Upper lobe of left lung (tissue), 4 donors: ENCODE results near the gene NCS1.

Source experiments
- EP300 ChIP-seq, 4 donors: sonication (generic); formaldehyde crosslinking; IDR thresholded peaks; one replicate each; pipeline ENCODE4 v1.5.1; 2017; ENCODE audit warnings: antibody characterized with exemption in 4 of 4, control low read depth in 2 of 4
- POLR2A ChIP-seq, 4 donors: fragments of 450-650 bp; IDR thresholded peaks; one replicate each; pipeline ENCODE4 v1.5.1; 2016 to 2017; ENCODE audit warnings: antibody characterized with exemption in 4 of 4, mild to moderate bottlenecking in 2 of 4
- POLR2AphosphoS5 ChIP-seq, 2 donors: sonication (generic); formaldehyde crosslinking; IDR thresholded peaks; one replicate each; pipeline ENCODE4 v1.5.1; 2017; ENCODE audit warnings: antibody characterized with exemption in 2 of 2
- TF ChIP-seq, protein P1 (sequence below), 6 experiments: fragments of 450-650 bp in 4 of 6; fragments of 200-600 bp in 2 of 6; sonication (generic) in 2 of 6; IDR thresholded peaks; one replicate each; pipeline ENCODE4 v1.5.1; 2016 to 2019; ENCODE audit warnings: antibody characterized with exemption in 6 of 6

- TF ChIP-seq, protein P1, sequence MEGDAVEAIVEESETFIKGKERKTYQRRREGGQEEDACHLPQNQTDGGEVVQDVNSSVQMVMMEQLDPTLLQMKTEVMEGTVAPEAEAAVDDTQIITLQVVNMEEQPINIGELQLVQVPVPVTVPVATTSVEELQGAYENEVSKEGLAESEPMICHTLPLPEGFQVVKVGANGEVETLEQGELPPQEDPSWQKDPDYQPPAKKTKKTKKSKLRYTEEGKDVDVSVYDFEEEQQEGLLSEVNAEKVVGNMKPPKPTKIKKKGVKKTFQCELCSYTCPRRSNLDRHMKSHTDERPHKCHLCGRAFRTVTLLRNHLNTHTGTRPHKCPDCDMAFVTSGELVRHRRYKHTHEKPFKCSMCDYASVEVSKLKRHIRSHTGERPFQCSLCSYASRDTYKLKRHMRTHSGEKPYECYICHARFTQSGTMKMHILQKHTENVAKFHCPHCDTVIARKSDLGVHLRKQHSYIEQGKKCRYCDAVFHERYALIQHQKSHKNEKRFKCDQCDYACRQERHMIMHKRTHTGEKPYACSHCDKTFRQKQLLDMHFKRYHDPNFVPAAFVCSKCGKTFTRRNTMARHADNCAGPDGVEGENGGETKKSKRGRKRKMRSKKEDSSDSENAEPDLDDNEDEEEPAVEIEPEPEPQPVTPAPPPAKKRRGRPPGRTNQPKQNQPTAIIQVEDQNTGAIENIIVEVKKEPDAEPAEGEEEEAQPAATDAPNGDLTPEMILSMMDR (IDR thresholded peaks at IDR 0.05), result no peak
- TF ChIP-seq POLR2AphosphoS5 (IDR thresholded peaks at IDR 0.05), result no peak
- TF ChIP-seq EP300 (IDR thresholded peaks at IDR 0.05), result no peak
- TF ChIP-seq POLR2A (IDR thresholded peaks at IDR 0.05), result no peak
These were observed 22.4 kb upstream of the NCS1 start for GRCh38 chr9:130149654-130150286.
